CD4-positive, alpha-beta T cell treated with Interleukin-21 for 1 hour (primary cell): ENCODE results near the gene RNF144A.
A peak's percentile ranks its signal among the peaks of the same experiment; 100 is the strongest.

ENCODE experiments used
- DNase-seq: peaks from one replicate; pipeline ENCODE4 v3.0.0-alpha.2; 2020

Gene RNF144A

GRCh38 chr2:7027411-7027810, 110.2 kb downstream of the RNF144A start:
- no peak for DNase-seq

- DNase-seq, result no peak
These were observed 110.9 kb downstream of the RNF144A start for GRCh38 chr2:7027956-7028655.

GRCh38 chr2:7028846-7029245, 111.6 kb downstream of the RNF144A start:
- DNase-seq, result no peak

- DNase-seq, result no peak
These were observed 112.3 kb downstream of the RNF144A start for GRCh38 chr2:7029291-7030059.

- no peak for DNase-seq
These were observed 113.6 kb downstream of the RNF144A start for GRCh38 chr2:7030810-7031209.

- DNase-seq, result peak; percentile 78
These were observed 114.5 kb downstream of the RNF144A start for GRCh38 chr2:7031547-7032245.

GRCh38 chr2:7032371-7032770, 115.2 kb downstream of the RNF144A start:
- DNase-seq, result no peak

- no peak for DNase-seq
These were observed 116.1 kb downstream of the RNF144A start for GRCh38 chr2:7033136-7033960.

- DNase-seq, result no peak
These were observed 117.1 kb downstream of the RNF144A start for GRCh38 chr2:7034303-7034702.

- no peak for DNase-seq
These were observed 118.7 kb downstream of the RNF144A start for GRCh38 chr2:7035884-7036283.

GRCh38 chr2:7037340-7038333, 120.4 kb downstream of the RNF144A start:
- peak; percentile 67 for DNase-seq

- DNase-seq, result no peak
These were observed 123.3 kb downstream of the RNF144A start for GRCh38 chr2:7040547-7040946.

- no peak for DNase-seq
These were observed 124.2 kb downstream of the RNF144A start for GRCh38 chr2:7041421-7041820.

GRCh38 chr2:7043690-7044089, 126.5 kb downstream of the RNF144A start:
- DNase-seq, result no peak

GRCh38 chr2:7044253-7045250, 127.3 kb downstream of the RNF144A start:
- DNase-seq, result peak; percentile 64

GRCh38 chr2:7045601-7046590, 128.7 kb downstream of the RNF144A start:
- DNase-seq, result no peak

- no peak for DNase-seq
These were observed 130.4 kb downstream of the RNF144A start for GRCh38 chr2:7047661-7048060.

GRCh38 chr2:7048762-7049294, 131.6 kb downstream of the RNF144A start:
- no peak for DNase-seq

- no peak for DNase-seq
These were observed 135.2 kb downstream of the RNF144A start for GRCh38 chr2:7052404-7052803.
